Skin epidermis (tissue), 12 donors: ENCODE data around the gene SSR1.
A peak's percentile ranks its signal among the peaks of the same experiment; 100 is the strongest.

Experiments used
- H3K27ac ChIP-seq, 21 experiments: fragments of 200-600 bp; sonication (generic) in 11 of 21; one replicate each; pipeline ENCODE4 v1.5.0; 2020; ENCODE audit warnings: mild to moderate bottlenecking in 3 of 21, inconsistent platforms in 2 of 21, moderate library complexity in 2 of 21
- H3K4me3 ChIP-seq, 7 experiments: fragments of 200-600 bp; sonication (generic) in 2 of 7; one replicate each; pipeline ENCODE4 v1.5.0; 2020; ENCODE audit warnings: inconsistent platforms in 2 of 7, mild to moderate bottlenecking in 2 of 7, moderate library complexity in 1 of 7

SSR1 gene

DNA sequence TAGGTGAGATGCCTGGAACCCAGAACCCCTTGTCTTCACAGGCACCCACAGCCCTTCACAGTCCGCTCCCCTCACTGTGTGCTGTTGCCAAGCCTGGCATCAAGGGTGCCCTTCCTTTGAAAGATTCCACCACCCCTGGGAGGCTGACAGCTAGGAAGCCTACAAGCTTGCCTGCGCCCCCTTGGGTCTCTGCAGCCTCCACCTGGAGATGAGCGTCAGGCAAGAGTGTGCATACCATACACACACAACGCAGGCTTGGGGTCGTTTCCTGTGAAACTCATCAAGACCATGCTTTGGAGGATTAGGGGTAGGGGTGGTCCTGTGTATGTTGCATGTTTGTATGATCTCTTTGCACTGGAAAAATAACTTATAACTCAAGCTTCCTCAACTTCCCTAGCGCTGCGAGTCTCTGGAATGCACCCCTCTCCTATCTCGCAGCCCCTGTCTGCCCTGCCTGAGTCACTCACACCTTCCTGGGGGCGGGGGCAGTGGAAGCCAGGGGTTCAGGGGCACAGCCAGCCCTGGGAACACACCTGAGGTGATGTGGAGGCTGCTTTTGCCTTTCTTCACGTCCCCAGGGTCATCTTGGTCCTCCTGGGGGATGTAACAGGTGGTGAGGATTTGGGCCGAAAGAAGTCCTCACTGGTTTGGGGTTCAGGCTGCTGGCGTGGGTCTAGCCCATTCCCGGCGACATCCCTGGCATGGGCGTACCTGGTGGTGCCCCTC lies 67.2 kb downstream of the SSR1 start:
- no peak overlapping the region for H3K27ac ChIP-seq
- no peak overlapping the region for H3K4me3 ChIP-seq

DNA sequence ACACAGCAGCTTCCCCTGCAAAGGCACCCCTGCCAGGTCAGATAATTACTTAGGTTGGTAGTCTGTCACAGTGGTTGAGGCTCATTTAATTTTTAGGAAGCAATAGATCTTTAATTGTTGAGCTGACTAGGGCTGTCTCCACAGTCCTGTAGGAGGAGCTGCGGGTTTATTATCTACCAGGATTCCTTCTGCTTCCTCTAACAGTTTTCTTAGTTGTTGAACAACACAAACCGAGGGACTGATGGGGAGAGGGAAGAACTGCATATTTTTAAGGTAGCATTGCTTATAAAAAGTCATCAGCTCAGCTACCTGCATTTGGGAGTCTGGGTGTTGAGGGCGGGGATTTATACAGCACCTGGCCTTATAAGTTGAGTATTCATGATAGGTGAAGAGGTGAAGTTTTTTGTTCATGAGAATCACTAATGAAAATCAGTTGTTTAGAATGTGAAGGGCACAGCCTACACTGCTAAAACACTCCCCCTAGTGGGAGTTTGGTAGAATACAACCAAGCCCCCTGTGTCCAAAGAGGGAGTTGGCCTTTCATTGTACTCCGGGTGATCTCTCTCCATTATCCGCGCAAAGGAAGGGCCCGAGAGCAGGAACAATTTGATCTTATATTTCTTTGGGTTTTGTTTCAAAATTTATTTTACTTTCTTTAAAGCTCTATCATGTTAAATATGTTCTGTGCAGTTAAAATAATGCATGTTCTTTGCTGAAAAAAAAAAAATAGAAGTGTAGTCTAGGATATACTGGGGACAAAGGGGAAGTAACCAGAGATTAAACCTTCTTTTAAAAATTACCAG lies 69.6 kb downstream of the SSR1 start:
- no peak overlapping the region for H3K4me3 ChIP-seq
- peak overlapping the region in 18 of 21 experiments; percentile 1 to 74 (median 56) for H3K27ac ChIP-seq

DNA sequence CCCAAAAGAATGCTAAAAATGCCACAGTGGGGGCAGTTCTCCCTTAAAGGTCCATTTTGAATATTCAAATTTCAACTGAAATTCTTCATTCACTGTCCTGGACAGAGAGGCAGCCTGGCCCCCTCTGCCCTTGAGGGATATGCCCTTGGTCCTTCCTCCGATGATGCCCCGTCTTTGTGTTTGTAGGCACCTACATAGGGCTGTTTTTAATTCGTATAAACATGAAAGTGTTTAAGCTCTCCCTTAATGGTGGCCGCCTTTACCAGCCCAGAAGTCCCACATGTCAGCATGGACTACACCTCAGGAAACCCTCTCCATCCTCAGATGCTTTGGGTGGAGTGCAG lies 70.2 kb downstream of the SSR1 start:
- H3K27ac ChIP-seq: peak overlapping the region in 18 of 21 experiments; percentile 1 to 74 (median 56)
- H3K4me3 ChIP-seq: no peak overlapping the region

DNA sequence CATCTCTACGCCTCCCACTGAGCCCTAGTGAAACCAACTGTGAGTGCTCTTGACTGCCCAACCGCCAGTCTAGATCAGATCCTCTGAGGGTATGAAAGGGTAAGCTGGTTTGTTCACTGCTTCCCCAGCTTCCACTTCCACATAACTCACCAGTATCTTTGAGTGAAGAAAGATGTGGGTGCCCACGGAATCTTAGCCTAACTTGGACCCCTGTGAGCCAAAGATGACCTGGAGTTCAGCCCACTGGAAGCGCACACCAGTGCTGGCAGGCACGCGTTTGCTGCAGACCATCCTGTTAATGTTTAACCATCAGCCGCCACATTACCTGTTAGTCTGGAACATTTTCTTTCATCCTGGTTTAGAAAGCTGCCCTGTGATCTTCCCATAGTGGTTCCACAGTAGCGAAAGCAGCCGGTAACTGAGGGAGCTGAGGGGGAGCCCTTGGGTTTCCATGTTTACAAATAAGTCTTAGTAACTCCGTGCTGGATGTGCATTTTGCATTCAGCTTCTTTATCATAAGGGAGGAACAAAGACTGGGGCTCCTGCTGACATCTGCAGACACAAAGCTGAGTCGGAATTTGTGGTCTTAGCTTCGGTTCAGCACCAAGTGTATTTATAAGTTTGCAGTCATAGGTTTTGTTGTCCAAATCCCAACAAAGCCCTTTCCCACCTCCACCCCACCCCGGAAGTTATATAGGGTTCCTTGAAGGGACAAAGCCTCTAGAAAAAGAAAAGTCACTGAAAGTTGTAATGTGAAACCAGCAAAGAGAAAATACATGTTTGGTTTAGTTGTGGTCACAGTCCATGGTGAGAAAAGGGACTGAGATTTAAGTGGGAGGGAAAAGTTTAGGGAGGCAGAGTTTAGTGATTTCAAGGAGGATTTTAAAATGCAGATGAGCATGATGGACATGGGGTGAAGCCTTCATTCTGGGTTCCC lies 71.0 kb downstream of the SSR1 start:
- Histone ChIP-seq H3K27ac (peak overlapping the region in 18 of 21 experiments; percentile 1 to 74 (median 48)), H3K4me3 (no peak overlapping the region)

DNA sequence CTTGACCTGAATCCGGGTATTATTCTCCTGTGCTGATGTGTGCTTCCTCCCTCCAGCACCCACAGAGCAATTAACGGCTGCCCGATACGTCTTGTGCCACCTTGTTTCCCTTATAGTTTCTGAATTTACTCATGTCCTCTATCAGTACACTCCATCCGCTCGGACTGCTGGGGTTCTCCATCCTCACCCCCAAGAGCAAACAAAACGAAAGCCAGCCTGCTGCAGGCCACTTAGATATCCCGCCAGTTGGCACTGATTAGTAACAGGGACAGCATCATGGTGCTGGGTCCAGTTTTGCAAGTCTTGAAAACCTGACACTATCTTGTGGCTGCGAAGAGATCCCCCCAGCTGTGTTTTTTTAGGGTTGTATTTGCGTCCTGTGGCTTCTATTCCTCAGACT lies 71.8 kb downstream of the SSR1 start:
- Histone ChIP-seq H3K27ac (peak overlapping the region in 8 of 21 experiments; percentile 6 to 53 (median 39)), H3K4me3 (no peak overlapping the region)

DNA sequence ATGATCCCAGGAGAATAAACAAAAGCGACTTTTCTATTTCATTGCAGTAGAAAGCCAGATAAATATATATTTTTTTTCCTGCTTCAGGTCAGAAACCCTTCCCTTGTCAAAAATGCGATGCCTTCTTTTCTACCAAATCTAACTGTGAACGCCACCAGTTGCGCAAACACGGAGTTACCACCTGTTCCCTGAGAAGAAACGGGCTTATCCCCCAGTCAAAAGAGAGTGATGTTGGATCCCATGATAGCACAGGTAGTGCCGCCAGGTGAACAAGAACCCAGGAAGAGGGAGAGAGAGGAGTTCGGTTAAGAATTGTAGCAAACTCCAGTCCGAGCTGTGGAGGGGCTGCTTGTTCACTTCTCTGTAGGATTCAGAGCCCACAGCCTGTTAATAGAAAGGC lies 72.6 kb downstream of the SSR1 start:
- Histone ChIP-seq H3K4me3 (no peak overlapping the region), H3K27ac (peak overlapping the region in 2 of 21 experiments; percentile 17 to 39)

DNA sequence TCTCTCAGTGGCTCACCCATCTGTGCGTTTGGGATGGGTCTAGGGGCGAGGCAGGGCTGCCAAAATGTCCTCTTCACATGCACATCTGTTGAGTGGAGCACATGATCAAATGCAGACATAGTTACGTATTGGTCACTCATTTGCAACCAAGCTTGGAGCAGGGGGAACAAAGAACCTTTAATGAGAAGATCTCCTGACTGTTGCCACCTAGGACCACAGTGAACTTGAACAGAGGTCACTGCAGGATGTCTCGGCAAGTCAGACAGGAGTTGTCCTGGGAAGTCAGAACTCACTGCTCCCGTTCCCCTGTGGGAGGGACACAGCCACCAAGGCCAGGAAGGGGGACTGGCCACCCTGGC lies 73.4 kb downstream of the SSR1 start:
- H3K27ac ChIP-seq: peak overlapping the region in 5 of 21 experiments; percentile 31 to 63 (median 55)
- no peak overlapping the region for H3K4me3 ChIP-seq

DNA sequence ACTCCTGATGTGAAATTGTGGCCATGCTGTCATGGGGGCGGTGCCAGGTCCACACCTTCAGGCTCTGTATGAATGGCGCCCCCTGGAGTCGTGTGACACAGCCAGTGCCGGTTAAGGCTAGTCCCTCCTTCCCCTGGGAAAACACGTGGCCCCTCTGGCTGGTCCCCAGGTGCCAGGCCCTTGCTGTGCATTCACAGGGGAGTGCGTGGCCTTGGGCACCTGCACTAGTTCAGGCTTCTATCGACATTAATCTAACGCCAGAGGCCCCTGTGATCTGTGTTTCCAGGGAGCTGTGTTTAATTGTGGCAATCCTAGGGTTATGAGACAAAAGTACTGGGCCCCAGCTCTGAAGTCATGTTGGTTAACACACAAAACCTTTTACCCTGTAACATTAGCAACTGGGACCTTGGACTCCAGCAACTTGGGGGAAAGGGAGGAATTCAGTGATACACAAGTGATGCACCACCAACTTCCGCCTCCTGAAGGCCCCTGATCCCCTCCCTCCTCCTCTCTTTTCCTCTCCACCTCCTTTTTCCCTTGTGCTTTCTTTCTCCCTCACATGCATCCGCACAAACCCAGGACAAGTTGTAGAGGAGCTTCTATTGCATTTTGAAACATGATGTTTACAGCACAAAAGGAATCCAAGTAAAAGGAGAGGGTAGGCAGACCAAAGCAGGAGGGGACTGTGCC lies 74.0 kb downstream of the SSR1 start:
- Histone ChIP-seq H3K4me3 (no peak overlapping the region), H3K27ac (peak overlapping the region in 8 of 21 experiments; percentile 20 to 63 (median 38))

DNA sequence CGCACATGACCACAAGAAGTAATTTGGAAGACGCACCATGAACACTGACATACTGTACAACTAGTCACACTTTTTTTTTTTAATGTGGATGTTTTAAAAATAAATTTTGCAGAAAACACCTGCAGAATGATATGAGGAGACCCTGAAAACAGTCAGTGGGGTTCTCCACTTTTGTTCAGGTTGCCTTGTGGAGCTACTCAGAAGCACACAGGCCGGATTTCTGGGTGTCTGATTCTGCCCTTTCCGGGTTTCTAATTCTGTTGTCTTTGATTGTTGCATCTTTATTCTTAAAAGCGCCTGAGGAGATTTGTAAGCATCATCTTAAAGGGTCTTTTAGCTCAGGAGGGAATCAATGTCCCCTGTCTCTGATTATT lies 74.5 kb downstream of the SSR1 start:
- peak overlapping the region in 4 of 21 experiments; percentile 31 to 63 (median 38) for H3K27ac ChIP-seq
- H3K4me3 ChIP-seq: no peak overlapping the region

DNA sequence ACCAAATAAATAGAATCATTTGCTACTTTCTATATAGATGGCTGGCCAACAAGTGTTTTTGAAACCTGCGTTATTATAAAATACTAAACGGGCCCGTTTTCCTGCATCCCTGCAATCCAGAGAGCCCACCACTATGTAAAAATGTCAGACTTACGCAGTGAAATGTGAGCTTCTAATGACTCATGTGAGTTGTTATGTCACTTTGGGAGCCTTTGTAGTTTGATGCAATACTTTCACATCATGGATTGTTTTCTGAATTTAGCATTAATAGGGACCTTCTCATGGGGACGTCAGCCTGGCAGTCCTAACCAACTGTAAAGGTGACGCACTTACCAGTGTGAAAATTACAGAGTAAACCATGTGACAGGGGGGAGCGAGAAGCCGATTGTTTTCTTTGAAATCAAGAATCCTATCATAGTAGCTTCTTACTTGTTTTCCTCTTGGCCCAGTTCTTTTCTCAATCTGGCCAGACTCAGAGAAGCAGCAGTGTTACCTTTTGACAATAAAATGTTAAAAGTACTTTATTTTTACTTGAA lies 75.3 kb downstream of the SSR1 start:
- peak overlapping the region in 2 of 21 experiments; percentile 43 to 63 for H3K27ac ChIP-seq

DNA sequence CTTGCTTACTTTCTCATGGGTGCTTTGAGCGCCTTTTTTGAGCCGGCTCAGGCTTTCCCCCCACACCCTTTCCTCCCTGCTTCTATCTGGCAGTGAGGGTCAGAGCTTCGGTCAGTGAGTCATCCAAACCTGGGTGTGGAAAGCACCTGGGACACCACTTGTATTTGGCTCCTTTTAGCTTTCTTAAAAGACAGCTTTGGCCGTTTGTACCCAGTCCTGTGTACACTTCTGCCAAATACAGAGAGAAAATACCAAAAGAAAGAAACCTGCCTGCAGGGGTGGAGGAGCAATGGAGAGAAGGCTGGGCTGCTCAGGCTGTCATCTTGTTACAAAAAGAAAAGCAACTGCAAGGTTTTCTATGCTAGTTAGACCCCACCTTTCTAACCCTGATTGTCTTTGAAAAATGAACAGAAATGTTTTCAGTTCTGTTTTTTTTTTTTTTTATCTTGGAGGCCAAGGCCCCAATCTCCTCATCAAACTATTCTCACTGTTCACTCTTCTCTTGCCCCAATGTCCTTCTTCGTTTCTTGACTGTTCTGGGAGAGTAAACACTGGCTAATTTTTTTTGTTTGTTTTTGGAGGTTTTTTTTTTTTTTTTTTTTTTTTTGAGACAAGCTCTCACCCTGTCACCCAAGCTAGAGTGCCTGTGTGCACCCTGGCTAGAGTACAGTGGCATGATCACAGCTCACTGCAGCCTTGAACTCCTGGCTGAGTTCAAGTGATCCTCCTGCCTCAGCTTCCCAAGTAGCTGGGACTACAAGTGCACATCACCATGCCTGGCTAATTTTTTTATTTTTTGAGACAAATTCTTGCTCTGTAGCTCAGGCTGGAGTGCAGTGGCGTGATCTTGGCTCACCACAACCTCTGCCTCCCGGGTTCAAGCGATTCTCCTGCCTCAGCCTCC lies 76.4 kb downstream of the SSR1 start:
- no peak overlapping the region for H3K4me3 ChIP-seq
- peak overlapping the region in 12 of 21 experiments; percentile 12 to 79 (median 62) for H3K27ac ChIP-seq

More for the DNA sequence above, 75.3 kb downstream of the SSR1 start:
- no peak overlapping the region for H3K4me3 ChIP-seq

DNA sequence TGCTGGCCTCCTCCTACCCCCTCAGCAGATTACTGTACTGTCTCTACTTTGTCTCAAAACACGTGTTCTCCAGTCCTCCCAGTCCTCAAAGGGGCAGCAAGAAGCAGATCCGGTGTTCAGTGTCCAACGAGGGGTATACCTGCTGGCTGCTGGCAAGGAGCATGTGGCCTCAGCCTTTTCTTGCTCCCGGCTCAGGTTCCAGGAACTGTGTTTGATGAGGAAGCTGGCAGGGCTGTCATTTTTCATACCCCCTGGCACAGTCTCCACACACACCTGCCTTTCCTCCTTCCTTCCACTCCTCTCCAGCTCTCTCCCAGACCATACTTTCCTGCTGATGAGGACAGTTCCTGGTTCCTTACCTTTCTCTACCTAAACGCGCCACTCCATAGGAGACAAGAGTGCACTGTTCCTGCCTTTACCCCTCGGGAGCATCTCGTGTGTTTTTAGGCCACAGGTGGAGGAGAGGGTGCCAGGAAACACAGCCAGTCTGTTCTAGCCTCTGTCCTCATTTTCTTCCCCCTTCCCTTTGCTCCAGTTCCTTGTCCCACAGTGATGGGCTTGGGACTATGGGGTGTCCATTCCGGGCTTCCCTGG lies 77.2 kb downstream of the SSR1 start:
- Histone ChIP-seq H3K27ac (peak overlapping the region in 12 of 21 experiments; percentile 12 to 79 (median 62)), H3K4me3 (no peak overlapping the region)

DNA sequence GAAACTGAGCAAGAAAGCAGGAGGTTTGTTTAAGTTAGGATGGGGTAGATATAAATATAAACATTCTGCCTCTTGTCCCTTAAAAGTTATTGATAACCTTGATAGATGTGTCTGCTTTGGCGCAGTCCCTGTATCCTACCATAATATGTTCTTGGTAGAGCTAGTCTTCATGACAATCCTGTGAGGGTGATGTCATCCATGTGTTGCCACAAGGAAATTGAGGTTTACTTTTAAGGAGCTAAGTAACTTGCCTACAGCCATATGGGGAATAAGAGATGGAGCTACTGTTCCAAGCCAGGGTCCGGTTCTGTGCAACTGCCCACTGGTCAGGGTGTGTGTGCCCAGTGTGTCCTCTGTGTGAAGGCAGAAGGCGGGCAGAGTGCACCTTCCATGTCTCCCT lies 78.5 kb downstream of the SSR1 start:
- H3K27ac ChIP-seq: peak overlapping the region in 5 of 21 experiments; percentile 37 to 70 (median 65)
- H3K4me3 ChIP-seq: no peak overlapping the region

DNA sequence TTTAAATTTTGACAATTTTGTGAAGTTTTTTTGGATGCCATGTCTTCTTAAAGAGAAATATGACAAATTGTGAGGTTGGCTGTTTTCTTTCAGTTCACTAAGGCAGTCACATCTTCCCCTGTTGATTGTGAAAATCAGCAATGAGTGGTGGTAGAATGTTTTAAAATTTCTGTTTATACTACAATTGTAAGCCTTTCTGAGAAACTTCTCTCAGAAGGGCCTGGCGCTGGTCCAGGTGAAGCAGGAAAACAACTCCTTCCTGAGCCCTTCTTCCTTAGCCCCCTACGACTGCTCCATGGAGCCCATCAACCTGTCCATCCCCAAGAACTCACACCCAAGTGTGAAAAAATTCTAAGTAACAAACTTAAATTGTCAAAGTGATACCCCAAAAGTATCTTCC lies 80.6 kb downstream of the SSR1 start:
- H3K4me3 ChIP-seq: no peak overlapping the region
- H3K27ac ChIP-seq: no peak overlapping the region

DNA sequence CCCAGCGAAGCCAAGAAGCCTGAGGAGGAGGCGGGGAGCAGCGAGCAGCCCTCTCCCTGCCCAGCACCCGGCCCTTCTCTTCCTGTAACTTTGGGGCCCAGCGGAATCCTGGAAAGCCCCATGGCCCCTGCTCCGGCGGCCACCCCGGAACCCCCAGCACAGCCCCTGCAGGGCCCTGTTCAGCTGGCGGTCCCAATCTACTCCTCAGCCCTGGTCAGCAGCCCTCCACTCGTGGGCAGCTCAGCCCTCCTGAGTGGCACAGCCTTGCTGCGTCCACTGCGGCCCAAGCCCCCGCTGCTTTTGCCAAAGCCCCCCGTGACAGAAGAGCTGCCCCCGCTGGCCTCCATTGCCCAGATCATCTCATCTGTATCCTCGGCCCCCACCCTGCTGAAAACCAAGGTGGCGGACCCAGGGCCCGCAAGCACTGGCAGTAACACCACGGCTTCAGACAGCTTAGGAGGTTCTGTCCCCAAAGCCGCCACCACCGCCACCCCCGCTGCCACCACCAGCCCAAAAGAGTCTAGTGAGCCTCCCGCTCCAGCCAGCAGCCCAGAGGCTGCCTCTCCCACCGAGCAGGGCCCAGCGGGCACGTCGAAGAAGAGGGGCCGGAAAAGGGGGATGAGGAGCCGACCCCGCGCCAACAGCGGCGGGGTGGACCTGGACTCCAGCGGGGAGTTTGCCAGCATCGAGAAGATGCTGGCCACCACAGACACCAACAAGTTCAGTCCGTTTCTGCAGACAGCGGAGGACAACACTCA lies 81.9 kb downstream of the SSR1 start:
- no peak overlapping the region for H3K4me3 ChIP-seq
- no peak overlapping the region for H3K27ac ChIP-seq

DNA sequence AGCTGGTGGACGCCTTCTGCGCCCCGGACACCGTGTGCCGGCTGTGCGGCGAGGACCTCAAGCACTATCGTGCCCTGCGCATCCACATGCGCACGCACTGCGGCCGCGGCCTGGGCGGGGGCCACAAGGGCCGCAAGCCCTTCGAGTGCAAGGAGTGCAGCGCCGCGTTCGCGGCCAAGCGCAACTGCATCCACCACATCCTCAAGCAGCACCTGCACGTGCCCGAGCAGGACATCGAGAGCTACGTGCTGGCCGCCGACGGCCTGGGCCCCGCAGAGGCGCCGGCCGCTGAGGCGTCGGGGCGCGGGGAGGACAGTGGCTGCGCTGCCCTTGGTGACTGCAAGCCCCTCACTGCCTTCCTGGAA lies 82.7 kb downstream of the SSR1 start:
- H3K4me3 ChIP-seq: no peak overlapping the region
- H3K27ac ChIP-seq: no peak overlapping the region
